Mucosa of stomach (tissue), 1 donor: ENCODE measurements around the gene NFS1.

Experiments used
- H3K27me3 ChIP-seq: one replicate; pipeline ENCODE4 v1.7.0; 2013; ENCODE audit warnings: mild to moderate bottlenecking, low read length; ENCODE audit not compliant: control insufficient read depth, insufficient read depth
- H3K36me3 ChIP-seq: one replicate; pipeline ENCODE4 v1.7.0; 2013; ENCODE audit warnings: low read length; ENCODE audit not compliant: control insufficient read depth, insufficient read depth
- H3K4me1 ChIP-seq: one replicate; pipeline ENCODE4 v1.7.0; 2013; ENCODE audit warnings: mild to moderate bottlenecking, low read length; ENCODE audit not compliant: control insufficient read depth, insufficient read depth
- H3K4me3 ChIP-seq: one replicate; pipeline ENCODE4 v1.7.0; 2013; ENCODE audit warnings: low read length
- H3K9ac ChIP-seq: one replicate; pipeline ENCODE4 v1.7.0; 2013; ENCODE audit warnings: mild to moderate bottlenecking, low read length, moderate library complexity
- H3K9me3 ChIP-seq: one replicate; pipeline ENCODE4 v1.7.0; 2013; ENCODE audit warnings: mild to moderate bottlenecking, low read length, moderate library complexity; ENCODE audit not compliant: control insufficient read depth
- donor health status: Pancreatic carcinoma.

The NFS1 gene

DNA sequence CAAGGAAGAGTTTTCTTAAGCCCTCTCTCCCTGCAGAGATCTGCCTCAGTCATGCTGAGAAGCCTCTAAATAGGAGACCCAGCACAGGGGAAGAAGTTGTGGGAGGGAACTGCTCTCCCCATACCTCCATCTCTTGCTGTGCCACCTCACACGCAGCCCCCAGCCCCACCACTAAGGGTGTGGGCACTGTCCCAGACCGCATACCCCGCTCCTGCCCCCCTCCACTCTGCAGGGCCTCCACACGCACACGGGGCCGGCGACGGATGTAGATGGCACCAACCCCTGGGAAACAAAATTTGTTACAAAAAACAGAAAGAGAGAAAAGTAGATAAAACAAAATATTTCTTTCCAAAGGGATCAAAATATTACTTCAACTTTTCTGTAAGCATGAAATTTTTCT lies 24.2 kb downstream of the NFS1 start:
- H3K4me3 ChIP-seq, result no peak overlapping the region
- H3K36me3 ChIP-seq, result no peaks in the 10 kb centered on the region
- H3K9me3 ChIP-seq, result no peaks in the 10 kb centered on the region
- H3K27me3 ChIP-seq, result no peaks in the 10 kb centered on the region
- H3K4me1 ChIP-seq, result no peaks in the 10 kb centered on the region
- H3K9ac ChIP-seq, result no peak overlapping the region

DNA sequence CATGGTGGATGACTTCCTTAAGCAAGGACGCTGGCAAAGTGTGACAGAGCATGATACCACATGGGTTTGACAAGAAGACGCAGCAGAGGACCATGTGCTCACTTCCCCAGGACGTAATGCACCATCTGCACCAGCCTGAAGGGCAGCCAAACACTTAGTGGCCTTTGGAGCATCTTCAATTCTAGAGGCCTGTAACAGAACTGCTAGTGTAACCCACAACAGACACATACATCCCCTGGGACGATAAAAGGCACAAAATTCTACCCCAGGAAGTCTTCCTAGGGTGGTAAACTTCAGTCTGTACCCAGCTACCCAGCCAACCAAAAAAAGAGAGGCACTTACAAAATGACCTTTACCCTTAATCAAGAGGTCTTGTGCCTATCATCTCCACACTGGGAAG lies 25.3 kb downstream of the NFS1 start:
- Histone ChIP-seq H3K27me3 (no peaks in the 10 kb centered on the region), H3K4me1 (no peaks in the 10 kb centered on the region), H3K9me3 (no peaks in the 10 kb centered on the region), H3K9ac (no peak overlapping the region), H3K36me3 (no peaks in the 10 kb centered on the region), H3K4me3 (no peak overlapping the region)

DNA sequence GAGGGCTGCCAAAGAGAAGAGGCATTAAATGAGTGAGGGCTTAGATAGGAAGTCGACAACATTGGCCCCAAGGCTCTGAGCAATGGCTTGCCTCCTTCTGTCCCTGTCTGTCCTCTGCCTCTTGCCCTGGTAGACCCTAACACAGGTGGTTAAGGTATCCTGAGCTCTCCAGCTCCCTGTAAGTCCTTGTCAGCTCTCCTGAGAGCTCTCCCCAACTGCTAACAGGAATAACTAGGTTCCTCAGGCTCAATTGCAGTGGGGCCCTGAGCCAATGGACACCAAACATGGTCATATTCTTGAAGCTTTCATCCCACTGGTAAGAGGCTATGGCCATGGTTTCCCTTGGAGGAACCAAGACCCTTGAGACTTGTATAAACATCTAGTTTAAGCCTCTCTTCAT lies 29.5 kb downstream of the NFS1 start:
- Histone ChIP-seq H3K9me3 (no peaks in the 10 kb centered on the region), H3K36me3 (no peaks in the 10 kb centered on the region), H3K27me3 (no peaks in the 10 kb centered on the region), H3K4me3 (no peak overlapping the region), H3K9ac (no peak overlapping the region), H3K4me1 (no peaks in the 10 kb centered on the region)

DNA sequence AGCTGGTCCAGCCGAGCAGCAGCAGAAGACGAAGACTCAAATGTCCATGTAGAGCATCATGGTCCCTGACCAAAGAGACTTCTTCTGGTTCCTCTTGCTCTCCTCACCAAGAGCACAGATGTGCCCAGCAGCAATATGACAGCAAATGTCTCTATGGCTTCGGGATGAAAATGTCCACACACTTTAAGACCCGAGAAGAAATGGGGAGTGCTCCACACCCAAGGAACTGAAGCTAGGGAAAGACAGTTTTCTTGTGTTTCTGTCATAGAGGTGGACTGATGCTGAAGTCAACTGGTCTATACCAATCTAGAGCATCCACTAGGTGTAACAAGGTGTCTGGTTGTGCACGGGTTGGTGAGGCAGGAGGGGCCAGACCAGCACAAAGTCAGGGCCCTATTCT lies 29.9 kb downstream of the NFS1 start:
- Histone ChIP-seq H3K9ac (no peak overlapping the region), H3K27me3 (no peaks in the 10 kb centered on the region), H3K4me1 (no peaks in the 10 kb centered on the region), H3K36me3 (no peaks in the 10 kb centered on the region), H3K9me3 (no peaks in the 10 kb centered on the region), H3K4me3 (no peak overlapping the region)

DNA sequence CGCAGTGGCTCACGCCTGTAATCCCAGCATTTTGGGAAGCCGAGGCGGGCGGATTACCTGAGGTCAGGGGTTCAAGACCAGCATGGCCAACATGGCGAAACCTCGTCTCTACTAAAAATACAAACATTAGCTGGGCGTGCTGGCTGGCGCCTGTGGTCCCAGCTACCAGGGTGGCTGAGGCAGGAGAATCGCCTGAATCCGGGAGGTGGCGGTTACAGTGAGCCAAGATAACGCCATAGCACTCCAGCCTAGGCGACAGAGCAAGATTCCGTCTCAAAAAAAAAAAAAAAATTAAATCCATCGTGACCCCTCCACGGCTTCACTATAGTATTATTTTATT lies 33.2 kb downstream of the NFS1 start:
- Histone ChIP-seq H3K4me3 (no peak overlapping the region), H3K36me3 (no peaks in the 10 kb centered on the region), H3K27me3 (no peaks in the 10 kb centered on the region), H3K4me1 (peaks cover 8% of the 10 kb centered on the region), H3K9ac (no peak overlapping the region), H3K9me3 (no peaks in the 10 kb centered on the region)

DNA sequence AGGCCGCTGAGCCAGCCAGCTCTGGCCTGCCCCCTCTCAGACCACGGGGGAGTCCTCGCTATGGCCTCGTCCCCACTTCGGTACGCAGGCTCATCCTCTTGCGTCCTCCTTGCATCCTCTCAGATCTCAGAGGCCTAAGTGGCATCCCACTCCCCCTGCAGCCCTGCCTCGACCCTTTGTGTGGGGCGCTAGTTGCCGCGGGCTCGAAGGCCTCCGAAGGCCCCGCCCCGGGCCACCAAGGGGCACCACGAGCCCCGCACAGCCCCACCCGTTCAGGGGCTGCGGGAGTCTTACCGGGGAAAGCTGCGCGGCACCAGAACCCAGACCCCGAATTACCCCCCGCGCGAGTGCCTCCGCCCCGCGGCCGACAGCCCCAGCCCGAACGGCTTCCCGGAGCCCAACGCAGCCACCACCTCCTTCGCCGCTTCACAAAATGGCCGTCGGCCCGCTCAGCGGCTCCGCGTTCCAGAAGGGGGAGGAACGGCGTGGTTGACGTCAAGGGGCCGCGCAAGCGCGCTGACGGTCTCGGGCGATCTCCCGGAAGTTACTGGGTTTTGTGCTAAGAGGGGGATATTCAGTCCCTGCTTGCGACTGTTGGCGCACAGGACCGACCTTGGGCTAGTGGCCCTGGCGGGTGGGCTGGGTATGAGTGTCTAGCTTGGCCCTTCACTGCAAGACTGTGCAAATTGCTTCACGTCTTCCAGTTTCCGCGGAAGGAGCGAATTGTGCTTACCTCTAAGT lies 34.5 kb downstream of the NFS1 start, which contains the start of the genes CPNE1 and RBM12:
TSS of gene CPNE1 (minus strand) at position 435 of the 741 bp plus-strand sequence. CDS start 31,977 bp downstream, outside the sequence.
TSS of gene RBM12 (minus strand) at position 435 of the 741 bp plus-strand sequence. CDS start 9,578 bp downstream, outside the sequence.
- Histone ChIP-seq H3K36me3 (no peaks in the 10 kb centered on the region), H3K27me3 (no peaks in the 10 kb centered on the region), H3K9me3 (no peaks in the 10 kb centered on the region), H3K4me1 (peaks cover 11% of the 10 kb centered on the region), H3K4me3 (peak within 1 kb of the TSS; percentile 99), H3K9ac (peak within 1 kb of the TSS; percentile 98)

DNA sequence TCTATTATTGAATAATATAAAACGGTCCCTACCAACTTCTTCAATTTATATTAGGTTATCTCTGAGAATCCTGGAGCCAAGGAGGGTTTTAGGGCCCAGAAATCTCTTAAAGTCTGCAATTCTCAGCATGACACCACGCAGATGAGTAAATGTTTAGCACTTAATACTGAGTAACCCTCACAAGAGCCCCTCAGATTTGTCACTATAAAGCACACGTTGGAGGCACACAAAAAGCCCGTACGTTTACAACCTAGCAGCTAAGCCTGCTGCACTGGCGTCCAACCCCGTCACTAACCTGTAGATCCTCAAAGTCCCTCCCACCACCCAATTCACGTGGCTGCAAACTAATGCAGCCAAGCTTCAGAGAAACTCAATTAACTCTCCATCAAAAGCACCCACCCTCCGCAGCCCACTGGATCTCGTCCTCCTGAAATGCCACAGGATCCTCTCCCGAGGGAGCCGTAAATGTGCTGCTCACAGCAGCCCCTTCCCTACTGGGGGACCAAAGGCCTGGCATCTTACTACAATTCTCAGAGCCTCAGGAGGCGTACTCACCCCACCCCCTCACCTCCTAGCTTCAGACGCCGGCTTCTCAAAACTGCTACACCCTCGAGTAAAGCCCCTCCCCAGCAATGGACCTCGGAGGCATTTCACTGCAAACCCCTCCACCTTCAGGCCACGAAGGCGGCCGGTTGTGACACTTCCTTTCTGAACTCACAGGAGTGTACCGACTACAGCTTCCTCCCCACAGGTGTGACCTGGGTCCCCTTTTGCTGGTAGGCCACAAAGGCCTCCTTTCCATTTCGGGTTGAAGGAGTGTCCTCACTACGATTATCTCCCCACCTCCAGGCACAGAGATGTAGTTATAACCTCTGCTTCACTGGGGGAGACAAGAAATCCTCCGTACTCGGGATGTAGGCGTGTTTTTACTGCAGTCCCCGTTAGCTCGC lies 35.4 kb downstream of the NFS1 start:
- H3K9me3 ChIP-seq, result no peaks in the 10 kb centered on the region
- no peaks in the 10 kb centered on the region for H3K36me3 ChIP-seq
- peak overlapping the region; percentile 99 for H3K4me3 ChIP-seq
- H3K9ac ChIP-seq, result peak overlapping the region; percentile 98
- no peaks in the 10 kb centered on the region for H3K27me3 ChIP-seq
- peaks cover 11% of the 10 kb centered on the region for H3K4me1 ChIP-seq

DNA sequence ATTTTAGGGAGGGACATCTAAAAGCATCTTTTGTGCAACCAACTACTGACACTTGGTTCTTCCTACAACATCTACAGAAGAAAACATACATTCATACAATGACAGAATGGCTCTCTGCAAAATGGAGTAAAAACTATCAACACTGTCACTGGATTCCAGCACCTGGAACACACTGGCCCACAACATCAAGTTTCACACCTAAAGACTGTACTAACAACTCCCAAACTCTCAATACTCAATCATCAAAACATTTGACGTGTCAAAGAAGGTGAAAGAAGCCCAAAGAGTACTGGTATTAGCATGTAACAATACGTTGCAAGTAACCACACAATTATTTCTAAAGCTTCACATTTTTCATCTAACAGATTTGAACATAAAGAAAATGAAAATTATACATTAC lies 36.6 kb downstream of the NFS1 start:
- Histone ChIP-seq H3K4me1 (peaks cover 11% of the 10 kb centered on the region), H3K27me3 (no peaks in the 10 kb centered on the region), H3K9ac (no peak overlapping the region), H3K4me3 (no peak overlapping the region), H3K36me3 (no peaks in the 10 kb centered on the region), H3K9me3 (no peaks in the 10 kb centered on the region)

DNA sequence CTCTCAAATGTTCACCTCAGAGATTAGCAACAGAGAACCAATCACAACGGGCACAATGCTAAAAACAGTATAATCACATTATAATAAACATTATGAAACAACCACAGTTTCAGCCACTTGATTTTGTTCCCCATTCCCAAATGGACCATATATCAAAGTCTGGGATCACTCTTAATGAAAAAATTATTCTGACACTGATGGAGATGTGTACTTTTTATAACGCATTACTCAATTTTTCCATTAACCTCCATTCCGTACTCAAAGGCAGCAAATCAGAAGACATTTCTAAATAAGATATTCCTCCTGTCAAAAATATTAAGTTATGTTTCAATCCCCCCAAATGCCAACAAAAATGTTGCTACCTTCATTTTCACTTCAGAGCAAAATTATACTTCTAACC lies 37.2 kb downstream of the NFS1 start:
- Histone ChIP-seq H3K9me3 (no peaks in the 10 kb centered on the region), H3K4me3 (no peak overlapping the region), H3K4me1 (peaks cover 11% of the 10 kb centered on the region), H3K36me3 (no peaks in the 10 kb centered on the region), H3K9ac (no peak overlapping the region), H3K27me3 (no peaks in the 10 kb centered on the region)

DNA sequence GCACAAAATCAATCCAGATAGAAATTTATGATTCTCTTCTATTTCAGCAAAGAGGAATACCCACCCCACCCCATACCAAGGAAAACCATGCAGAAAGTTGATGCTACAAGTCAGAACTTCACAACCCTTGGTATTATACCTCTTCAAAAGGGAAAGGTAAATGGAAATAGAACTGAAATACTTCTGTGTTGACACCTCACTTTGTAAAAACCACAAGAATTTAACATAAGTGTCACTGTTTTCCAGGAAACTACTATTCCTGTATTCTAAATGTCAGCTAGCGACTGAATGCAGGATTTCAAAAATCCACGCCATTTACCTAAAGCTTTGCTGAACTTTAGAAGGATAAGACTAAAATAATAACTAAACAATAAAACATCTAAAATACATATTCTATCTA lies 38.1 kb downstream of the NFS1 start:
- Histone ChIP-seq H3K4me3 (no peak overlapping the region), H3K9me3 (no peaks in the 10 kb centered on the region), H3K27me3 (no peaks in the 10 kb centered on the region), H3K9ac (no peak overlapping the region), H3K36me3 (no peaks in the 10 kb centered on the region), H3K4me1 (peaks cover 11% of the 10 kb centered on the region)

DNA sequence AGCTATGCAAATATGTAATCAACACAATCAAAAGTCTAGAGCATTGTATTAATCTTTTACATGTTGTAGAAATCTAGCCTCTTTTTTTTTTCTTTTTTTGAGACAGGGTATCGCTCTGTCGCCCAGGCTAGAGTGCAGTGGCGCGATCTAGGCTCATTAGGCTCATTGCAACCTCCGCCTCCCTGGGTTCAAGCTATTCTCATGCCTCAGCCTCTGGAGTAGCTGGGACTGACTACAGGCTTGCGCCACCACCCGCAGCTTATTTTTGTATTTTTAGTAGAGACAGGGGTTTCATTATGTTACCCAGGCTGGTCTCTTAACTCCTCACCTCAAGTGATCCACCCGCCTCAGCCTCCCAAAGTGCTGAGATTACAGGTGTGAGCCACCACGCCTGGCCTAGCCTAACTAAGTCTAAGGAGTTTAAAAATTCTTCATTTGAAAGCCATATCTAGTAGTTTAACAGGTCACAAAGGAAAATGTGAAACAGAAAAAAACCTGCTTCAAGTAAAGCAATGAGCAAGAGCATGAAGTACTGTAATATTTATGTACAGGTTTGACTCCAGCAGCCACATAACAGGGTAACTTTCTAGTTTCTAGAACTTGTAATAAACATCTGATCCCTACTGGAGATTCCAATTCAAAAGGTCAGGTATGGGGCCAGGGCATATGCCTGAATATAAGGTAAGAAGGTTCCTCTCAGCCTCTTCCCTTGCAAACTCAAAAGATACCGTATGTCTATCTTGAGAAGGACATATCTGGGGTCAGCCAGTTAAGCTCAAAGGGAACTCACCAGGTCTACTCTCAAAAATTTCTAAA lies 38.8 kb downstream of the NFS1 start:
- H3K9me3 ChIP-seq, result no peaks in the 10 kb centered on the region
- H3K27me3 ChIP-seq, result no peaks in the 10 kb centered on the region
- no peaks in the 10 kb centered on the region for H3K36me3 ChIP-seq
- peaks cover 11% of the 10 kb centered on the region for H3K4me1 ChIP-seq
- no peak overlapping the region for H3K4me3 ChIP-seq
- H3K9ac ChIP-seq, result no peak overlapping the region
